Endothelial cell of umbilical vein (primary cell): ENCODE results near the gene SLC44A2. TPM values are rescaled to one million over a fixed set of nuclear protein-coding genes. Genes with fewer than 3 reads are reported as not detected.

Source experiments
- Bru-seq: library from RNA; stranded (reverse); fragments of 400-500 nt; gene quantifications from one replicate; lab custom pipeline; 2021; lab: Mats Ljungman, UMichigan
- BruChase-seq, 2 experiments: library from RNA; stranded (reverse); fragments of 400-500 nt; gene quantifications; one replicate each; lab custom pipeline; 2021; lab: Mats Ljungman, UMichigan
- BruUV-seq: library from RNA; stranded (reverse); fragments of 400-500 nt; replicated peaks from 2 replicates; lab custom pipeline; 2021; lab: Mats Ljungman, UMichigan
- CTCF ChIA-PET: fragments of 300-600, 350-600 bp; sonication (Branson Sonifier 250); formaldehyde crosslinking; loops from one replicate; lab custom pipeline; 2021; ENCODE audit warnings: antibody characterized with exemption, inconsistent platforms; lab: Charles Lee
- POLR2A ChIA-PET: fragments of 300-600, 350-600 bp; sonication (Branson Sonifier 250); formaldehyde crosslinking; loops from one replicate; lab custom pipeline; 2021; ENCODE audit warnings: antibody characterized with exemption, inconsistent platforms; lab: Charles Lee
- DNase-seq: peaks from one replicate; pipeline ENCODE4 v3.0.0-alpha.2; 2011; ENCODE audit warnings: low read depth, low spot score
- FAIRE-seq: peaks from 2 replicates; lab custom pipeline; 2011; peaks lifted over from hg19 to GRCh38; lab: Jason Lieb, UNC
- H2AFZ ChIP-seq: 2 replicates; pipeline ENCODE4 v1.6.0; 2012; ENCODE audit warnings: low read depth, low read length, control low read depth, inconsistent platforms
- H3K27ac ChIP-seq: 2 replicates; pipeline ENCODE4 v1.5.1; 2011; ENCODE audit warnings: low read depth, mild to moderate bottlenecking, control low read depth, low read length, moderate library complexity; ENCODE audit not compliant: insufficient read depth
- H3K27me3 ChIP-seq, 2 experiments: 2 replicates each; pipeline versions ENCODE4 v1.6.0 to v1.6.1; 2011; ENCODE audit warnings: low read length in 2 of 2, mixed read lengths in 1 of 2; ENCODE audit not compliant: control insufficient read depth in 2 of 2, insufficient read depth in 2 of 2
- H3K36me3 ChIP-seq, 2 experiments: 2 replicates in 1 of 2; 3 replicates in 1 of 2; pipeline ENCODE4 v1.5.1; 2011; ENCODE audit warnings: low read length in 2 of 2, mild to moderate bottlenecking in 1 of 2, moderate library complexity in 1 of 2; ENCODE audit not compliant: control insufficient read depth in 2 of 2, insufficient read depth in 2 of 2; ENCODE audit errors: extremely low read depth in 1 of 2
- H3K4me1 ChIP-seq: 3 replicates; pipeline ENCODE4 v1.5.1; 2011; ENCODE audit warnings: mild to moderate bottlenecking, low read length; ENCODE audit not compliant: control insufficient read depth, insufficient read depth; ENCODE audit errors: extremely low read depth
- H3K4me2 ChIP-seq: 2 replicates; pipeline ENCODE4 v1.6.1; 2011; ENCODE audit warnings: low read length, control low read depth, mixed read lengths; ENCODE audit not compliant: insufficient read depth
- H3K4me3 ChIP-seq, 3 experiments: fragments of 200-600 bp in 1 of 3; sonication (generic), shearing (Covaris generic) in 1 of 3; replicated peaks in 1 of 3; 2 replicates each; pipeline ENCODE4 v1.5.1; 2011 to 2016; ENCODE audit warnings: control low read depth in 3 of 3, low read length in 3 of 3, mild to moderate bottlenecking in 2 of 3, inconsistent platforms in 1 of 3, low read depth in 1 of 3, moderate library complexity in 1 of 3; ENCODE audit not compliant: insufficient read depth in 1 of 3
- H3K79me2 ChIP-seq: 2 replicates; pipeline ENCODE4 v1.6.0; 2012; ENCODE audit warnings: low read length, inconsistent platforms; ENCODE audit not compliant: control insufficient read depth, insufficient read depth
- H3K9ac ChIP-seq: replicated peaks from 2 replicates; pipeline ENCODE3; 2011; ENCODE audit warnings: low read length, control low read depth; ENCODE audit not compliant: insufficient read depth; ENCODE audit errors: extremely low read depth
- H3K9me1 ChIP-seq: replicated peaks from 3 replicates; pipeline ENCODE4 v1.6.0; 2011; ENCODE audit warnings: mild to moderate bottlenecking, low read length; ENCODE audit not compliant: control insufficient read depth, insufficient read depth; ENCODE audit errors: extremely low read depth
- H3K9me3 ChIP-seq: replicated peaks from 2 replicates; pipeline ENCODE4 v1.5.1; 2012; ENCODE audit warnings: low read length, inconsistent platforms; ENCODE audit not compliant: control insufficient read depth, insufficient read depth
- H4K20me1 ChIP-seq: replicated peaks from 2 replicates; pipeline ENCODE3; 2011; ENCODE audit warnings: mild to moderate bottlenecking, low read length; ENCODE audit not compliant: control insufficient read depth, insufficient read depth; ENCODE audit errors: extremely low read depth
- CTCF ChIP-seq, 2 donors: IDR thresholded peaks; 1 replicate in 1 of 2; 2 replicates in 1 of 2; pipeline ENCODE4 v1.5.1; 2011; ENCODE audit warnings: low read length in 2 of 2, mild to moderate bottlenecking in 2 of 2, moderate library complexity in 2 of 2, control low read depth in 1 of 2, inconsistent platforms in 1 of 2, low read depth in 1 of 2; ENCODE audit not compliant: insufficient read depth in 1 of 2; ENCODE audit errors: extremely low read depth in 1 of 2
- EZH2 ChIP-seq: IDR thresholded peaks from 2 replicates; pipeline ENCODE4 v1.6.1; 2012; ENCODE audit warnings: borderline replicate concordance, low read depth, mild to moderate bottlenecking, moderate library complexity, low read length, inconsistent platforms; ENCODE audit not compliant: severe bottlenecking
- JUN ChIP-seq: IDR thresholded peaks from 2 replicates; pipeline ENCODE4 v1.6.1; 2011; ENCODE audit warnings: borderline replicate concordance, low read depth; ENCODE audit not compliant: insufficient read length, insufficient read depth
- MAX ChIP-seq: IDR thresholded peaks from 2 replicates; pipeline ENCODE4 v1.6.1; 2011; ENCODE audit not compliant: insufficient read depth, insufficient read length
- MYC ChIP-seq: IDR thresholded peaks from one replicate; pipeline ENCODE4 v1.6.1; 2011; ENCODE audit warnings: mild to moderate bottlenecking, low read depth, low read length
- POLR2A ChIP-seq: IDR thresholded peaks from 2 replicates; pipeline ENCODE4 v1.6.1; 2012; ENCODE audit warnings: low read depth, mild to moderate bottlenecking, control low read depth, low read length
- POLR2AphosphoS5 ChIP-seq: IDR thresholded peaks from 2 replicates; pipeline ENCODE4 v1.6.1; 2012; ENCODE audit warnings: low read depth, mild to moderate bottlenecking, control low read depth, low read length, moderate library complexity; ENCODE audit not compliant: insufficient read depth
- dilution Hi-C: fragments of 300-500 bp; cut with MboI; formaldehyde crosslinking; loops from one replicate; pipeline ENCODE4 v1.15.0; 2019; ENCODE audit warnings: low sequenced_read_pairs; ENCODE audit not compliant: extremely low pct_ligation_motif_present
- intact Hi-C: fragments of 100-400 bp; cut with micrococcal nuclease; formaldehyde crosslinking; loops from one replicate; pipeline ENCODE4 v1.10.0; 2022
- long read RNA-seq: library from polyadenylated mRNA; stranded (forward); transcript quantifications from one replicate; pipeline ENCODE4 v2.0.0, GENCODE V29; 2021
- polyA minus RNA-seq, 3 experiments: library from RNA; depleted of rRNA, polyadenylated mRNA; stranded (reverse); fragments of >200 nt; gene quantifications; 1 replicate in 1 of 3; 2 replicates in 2 of 3; pipeline ENCODE4 v1.2.3, GENCODE V29; 2011
- polyA plus RNA-seq, 4 experiments: library from polyadenylated mRNA; depleted of rRNA in 3 of 4; stranded (reverse) in 3 of 4; unstranded in 1 of 4; fragments of >200 nt; gene quantifications; 2 replicates each; pipeline versions ENCODE4 v1.2.1 to v1.2.3, GENCODE V29; 2011 to 2012; ENCODE audit warnings: missing spikeins in 1 of 4
- total RNA-seq: library from RNA; stranded (reverse); gene quantifications from 2 replicates; pipeline ENCODE4 v1.2.3, GENCODE V29; 2021

Gene SLC44A2
- total RNA-seq: 130 and 136 TPM in 2 replicates
- polyA plus RNA-seq: 94.2 and 97.7 TPM in 2 replicates
- polyA plus RNA-seq (2011; cell fraction: cytosol; rRNA removed): 73.7 and 79.5 TPM in 2 replicates
- polyA plus RNA-seq (2011; cell fraction: nucleus; rRNA removed): 131 and 148 TPM in 2 replicates
- polyA plus RNA-seq (2012): 104 and 142 TPM in 2 replicates
- 137 and 159 TPM in 2 replicates for polyA minus RNA-seq
- 66.6 TPM for polyA minus RNA-seq (2011; cell fraction: cytosol; rRNA and poly(A)+ RNA removed)
- 37.4 and 48.8 TPM in 2 replicates for polyA minus RNA-seq (2011; cell fraction: nucleus; rRNA and poly(A)+ RNA removed)
- percentile 62 among the genes with signal in this experiment for Bru-seq, nascent RNA
- percentile 79 among the genes with signal in this experiment for BruChase-seq, experiment 1, labeled RNA remaining after a 6-hour chase
- percentile 68 among the genes with signal in this experiment for BruChase-seq, experiment 2, labeled RNA remaining after a 2-hour chase
- long read RNA-seq, transcript SLC44A2-202 (22 exons, 3,301 nt): major isoform, 118 of 209 reads
- long read RNA-seq, transcript SLC44A2-210 (8 exons, 2,577 nt): minor isoform, 7 of 209 reads
- long read RNA-seq, partial matches to known transcripts: 26 of 209 reads
- long read RNA-seq, other reads (novel, unspliced or antisense): 55 of 209 reads

- no peaks in the 10 kb centered on the region for H3K27me3 ChIP-seq
- peak within 1 kb of the TSS; percentile 25 for H3K9ac ChIP-seq
- peak within 1 kb of the TSS; percentile 76 for H2AFZ ChIP-seq
- H3K9me3 ChIP-seq: no peaks in the 10 kb centered on the region
- no TSS peak for BruUV-seq
- intact Hi-C loops (loop anchor here (2.0 to 5.0 kb wide), 2 partner anchors 22 to 43 kb away; no protein-coding TSS in a partner anchor), dilution Hi-C loops (no loop called here)
- H3K4me2 ChIP-seq: peak within 1 kb of the TSS; percentile 88
- FAIRE-seq: peak; percentile 55
- H3K4me1 ChIP-seq: peaks cover 10% of the 10 kb centered on the region
- POLR2A ChIA-PET: interaction anchor here (0.6 kb wide), 1 partner anchor 10 kb away, joined by 9 read pairs; no protein-coding TSS in a partner anchor
- peak within 1 kb of the TSS; percentile 33 to 37 (median 33) for H3K4me3 ChIP-seq
- H4K20me1 ChIP-seq: no peaks in the 10 kb centered on the region
- H3K36me3 ChIP-seq: peaks cover 0 to 9% of the 10 kb centered on the region in 2 experiments
- CTCF ChIA-PET: interaction anchor here (0.9 to 3.6 kb wide), 6 partner anchors 13 to 246 kb away, joined by 3 to 25 read pairs (median 3); no protein-coding TSS in a partner anchor
- no peak within 1 kb of the TSS for H3K27ac ChIP-seq
- TF ChIP-seq POLR2A (peak; percentile 22), POLR2AphosphoS5 (peak; percentile 10), CTCF (IDR thresholded peaks at IDR 0.05; ENCODE audit: extremely low read depth in 1 of 2, insufficient read depth in 1 of 2, low read depth in 1 of 2, low read length in 2 of 2) (no peak), MYC (no peak), MAX (no peak), EZH2 (no peak), JUN (no peak)
- H3K9me1 ChIP-seq: no peaks in the 10 kb centered on the region
- no peaks in the 10 kb centered on the region for H3K79me2 ChIP-seq
- DNase-seq: peak; percentile 41
These were observed at the start of gene SLC44A2 for GRCh38 chr19:10625003-10625761. Gene SLC44A2, plus strand, starts transcription at chr19:10625553. Its CDS starts 81 bp downstream, at chr19:10625634.
